Mesendoderm (in vitro differentiated cells): ENCODE results near the gene PAN3.
A peak's percentile ranks its signal among the peaks of the same experiment; 100 is the strongest.

Experiments used
- DNase-seq: peaks from one replicate; pipeline ENCODE4 v3.0.0; 2013
- H2AK5ac ChIP-seq: 2 replicates; pipeline ENCODE4 v1.6.1; 2013; ENCODE audit warnings: low read length, inconsistent platforms
- H2BK120ac ChIP-seq: 2 replicates; pipeline ENCODE4 v1.6.1; 2013; ENCODE audit warnings: low read depth, mild to moderate bottlenecking, low read length, moderate library complexity, mixed read lengths
- H2BK15ac ChIP-seq: replicated peaks from 2 replicates; pipeline ENCODE4 v1.6.1; 2013; ENCODE audit warnings: low read depth, mild to moderate bottlenecking, moderate library complexity
- H2BK5ac ChIP-seq: 2 replicates; pipeline ENCODE4 v1.6.1; 2013; ENCODE audit warnings: low read length, inconsistent platforms
- H3K18ac ChIP-seq: 2 replicates; pipeline ENCODE4 v1.6.1; 2013; ENCODE audit warnings: mild to moderate bottlenecking, low read length, mixed read lengths
- H3K23ac ChIP-seq: one replicate; pipeline ENCODE4 v1.6.1; 2013; ENCODE audit warnings: low read length
- H3K27ac ChIP-seq: 2 replicates; pipeline ENCODE4 v1.5.1; 2013; ENCODE audit warnings: low read depth, mild to moderate bottlenecking, inconsistent platforms, low read length, moderate library complexity
- H3K27me3 ChIP-seq: 2 replicates; pipeline ENCODE4 v1.6.1; 2013; ENCODE audit warnings: low read length, control low read depth, mild to moderate bottlenecking, inconsistent platforms; ENCODE audit not compliant: insufficient read depth, poor library complexity
- H3K36me3 ChIP-seq: 2 replicates; pipeline ENCODE4 v1.6.1; 2013; ENCODE audit warnings: low read length, inconsistent platforms; ENCODE audit not compliant: control insufficient read depth, insufficient read depth
- H3K4ac ChIP-seq: one replicate; pipeline ENCODE4 v1.6.1; 2013; ENCODE audit warnings: low read depth, mild to moderate bottlenecking, low read length, moderate library complexity
- H3K4me1 ChIP-seq: 2 replicates; pipeline ENCODE4 v1.6.1; 2013; ENCODE audit warnings: low read depth, low read length, inconsistent platforms; ENCODE audit not compliant: control insufficient read depth
- H3K4me2 ChIP-seq: 2 replicates; pipeline ENCODE4 v1.6.1; 2013; ENCODE audit warnings: low read length
- H3K4me3 ChIP-seq: 2 replicates; pipeline ENCODE4 v1.5.1; 2013; ENCODE audit warnings: mild to moderate bottlenecking, low read length
- H3K56ac ChIP-seq: one replicate; pipeline ENCODE4 v1.6.1; 2013; ENCODE audit warnings: low read length
- H3K79me1 ChIP-seq: 2 replicates; pipeline ENCODE4 v1.6.1; 2013; ENCODE audit warnings: low read length, inconsistent platforms
- H3K79me2 ChIP-seq: 2 replicates; pipeline ENCODE4 v1.6.1; 2013; ENCODE audit warnings: mild to moderate bottlenecking, low read length; ENCODE audit not compliant: control insufficient read depth, insufficient read depth
- H3K9ac ChIP-seq: 2 replicates; pipeline ENCODE4 v1.6.1; 2013; ENCODE audit warnings: low read length, inconsistent platforms
- H4K5ac ChIP-seq: one replicate; pipeline ENCODE4 v1.6.1; 2013; ENCODE audit warnings: low read length
- H4K8ac ChIP-seq: one replicate; pipeline ENCODE4 v1.6.1; 2013; ENCODE audit warnings: low read depth, mild to moderate bottlenecking, control low read depth, low read length, moderate library complexity
- WGBS: extraction: QIAGEN DNeasy Blood & Tissue Kit; methylation state at CpG from one replicate; pipeline ENCODE4 v1.1.7; 2013; ENCODE audit warnings: low lambda C conversion rate, missing lambda C conversion rate; ENCODE audit not compliant: insufficient coverage; ENCODE audit errors: extremely low coverage; 5-methylcytosine and 5-hydroxymethylcytosine counted together

The PAN3 gene

GRCh38 chr13:28268800-28269223, 130.5 kb downstream of the PAN3 start:
- Histone ChIP-seq H3K56ac (no peak overlapping the region), H3K27ac (no peak overlapping the region), H3K27me3 (no peaks in the 10 kb centered on the region), H3K4me3 (no peak overlapping the region), H2BK120ac (no peak overlapping the region), H3K18ac (no peak overlapping the region), H3K4ac (no peak overlapping the region), H3K9ac (no peak overlapping the region), H4K8ac (no peak overlapping the region), H3K4me2 (no peak overlapping the region), H3K79me1 (no peaks in the 10 kb centered on the region), H3K79me2 (no peaks in the 10 kb centered on the region), H2BK15ac (no peak overlapping the region), H3K23ac (no peak overlapping the region), H2BK5ac (no peak overlapping the region), H4K5ac (no peak overlapping the region), H2AK5ac (no peak overlapping the region), H3K36me3 (peaks cover 5% of the 10 kb centered on the region), H3K4me1 (no peaks in the 10 kb centered on the region)
- no peak for DNase-seq

GRCh38 chr13:28271056-28271840, 132.9 kb downstream of the PAN3 start:
- H3K4me1 ChIP-seq = no peaks in the 10 kb centered on the region
- no peak overlapping the region for H4K5ac ChIP-seq
- no peak overlapping the region for H3K4ac ChIP-seq
- H4K8ac ChIP-seq = no peak overlapping the region
- no peak overlapping the region for H3K9ac ChIP-seq
- H3K4me3 ChIP-seq = no peak overlapping the region
- no peaks in the 10 kb centered on the region for H3K79me1 ChIP-seq
- no CpG with 5 or more reads among the region's 2 CpGs for WGBS
- no peak overlapping the region for H2AK5ac ChIP-seq
- H3K23ac ChIP-seq = no peak overlapping the region
- H3K79me2 ChIP-seq = no peaks in the 10 kb centered on the region
- H3K27me3 ChIP-seq = no peaks in the 10 kb centered on the region
- peaks cover 5% of the 10 kb centered on the region for H3K36me3 ChIP-seq
- no peak overlapping the region for H3K4me2 ChIP-seq
- no peak overlapping the region for H3K56ac ChIP-seq
- H3K27ac ChIP-seq = no peak overlapping the region
- no peak overlapping the region for H3K18ac ChIP-seq
- H2BK5ac ChIP-seq = no peak overlapping the region
- H2BK120ac ChIP-seq = no peak overlapping the region
- no peak for DNase-seq
- no peak overlapping the region for H2BK15ac ChIP-seq

DNA sequence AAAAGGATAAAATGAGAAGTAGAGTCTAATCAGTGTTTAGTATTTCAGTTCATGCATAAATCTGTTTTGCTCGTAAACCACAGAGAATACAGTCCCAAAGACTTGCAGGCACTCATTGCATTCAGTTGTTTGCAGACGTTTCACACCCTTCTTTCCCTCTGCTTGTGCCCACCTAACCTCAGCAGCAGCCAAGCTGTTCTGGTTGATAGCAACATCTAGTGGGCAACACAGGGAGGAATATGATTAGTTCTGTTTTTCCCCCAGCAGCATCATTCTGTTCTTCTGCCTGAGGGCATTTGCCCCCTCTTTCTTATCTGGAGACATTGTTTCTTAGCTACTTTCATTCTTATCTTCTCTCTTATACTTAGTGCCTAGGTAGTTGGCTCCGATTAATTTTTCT, 135.6 kb downstream of the PAN3 start:
- H3K9ac ChIP-seq = no peak overlapping the region
- no peak overlapping the region for H3K27ac ChIP-seq
- peaks cover 4% of the 10 kb centered on the region for H3K36me3 ChIP-seq
- H3K4me1 ChIP-seq = no peaks in the 10 kb centered on the region
- no peak overlapping the region for H3K23ac ChIP-seq
- H4K5ac ChIP-seq = no peak overlapping the region
- H4K8ac ChIP-seq = no peak overlapping the region
- no peaks in the 10 kb centered on the region for H3K79me2 ChIP-seq
- H3K4me2 ChIP-seq = no peak overlapping the region
- WGBS = no CpG with 5 or more reads among the region's 3 CpGs
- H3K79me1 ChIP-seq = no peaks in the 10 kb centered on the region
- H3K4me3 ChIP-seq = no peak overlapping the region
- H2BK120ac ChIP-seq = no peak overlapping the region
- no peak overlapping the region for H2BK15ac ChIP-seq
- no peak overlapping the region for H3K56ac ChIP-seq
- no peak overlapping the region for H3K18ac ChIP-seq
- no peak overlapping the region for H2BK5ac ChIP-seq
- DNase-seq = peak; percentile 67
- H3K4ac ChIP-seq = no peak overlapping the region
- no peaks in the 10 kb centered on the region for H3K27me3 ChIP-seq
- no peak overlapping the region for H2AK5ac ChIP-seq

GRCh38 chr13:28282451-28282850, 144.1 kb downstream of the PAN3 start:
- DNase-seq = no peak
- no CpG with 5 or more reads among the region's 5 CpGs for WGBS
- Histone ChIP-seq H3K4me1 (no peaks in the 10 kb centered on the region), H3K18ac (no peak overlapping the region), H3K4ac (no peak overlapping the region), H3K9ac (no peak overlapping the region), H3K23ac (no peak overlapping the region), H2BK15ac (no peak overlapping the region), H3K56ac (no peak overlapping the region), H2BK120ac (no peak overlapping the region), H3K4me3 (no peak overlapping the region), H3K27ac (no peak overlapping the region), H2BK5ac (no peak overlapping the region), H2AK5ac (no peak overlapping the region), H3K36me3 (peaks cover 3% of the 10 kb centered on the region), H3K79me2 (no peaks in the 10 kb centered on the region), H3K27me3 (no peaks in the 10 kb centered on the region), H4K5ac (no peak overlapping the region), H4K8ac (no peak overlapping the region), H3K79me1 (no peaks in the 10 kb centered on the region), H3K4me2 (no peak overlapping the region)

GRCh38 chr13:28283600-28283999, 145.3 kb downstream of the PAN3 start:
- no peak overlapping the region for H2BK5ac ChIP-seq
- no peak overlapping the region for H4K8ac ChIP-seq
- no peak overlapping the region for H3K4ac ChIP-seq
- no peaks in the 10 kb centered on the region for H3K79me1 ChIP-seq
- H3K27ac ChIP-seq = no peak overlapping the region
- H3K9ac ChIP-seq = no peak overlapping the region
- H3K36me3 ChIP-seq = peaks cover 3% of the 10 kb centered on the region
- no peak overlapping the region for H3K4me3 ChIP-seq
- H3K23ac ChIP-seq = no peak overlapping the region
- H3K79me2 ChIP-seq = no peaks in the 10 kb centered on the region
- H2AK5ac ChIP-seq = no peak overlapping the region
- no peak overlapping the region for H4K5ac ChIP-seq
- no peak overlapping the region for H2BK120ac ChIP-seq
- H3K56ac ChIP-seq = no peak overlapping the region
- H3K4me1 ChIP-seq = no peaks in the 10 kb centered on the region
- H3K18ac ChIP-seq = no peak overlapping the region
- DNase-seq = no peak
- H3K4me2 ChIP-seq = no peak overlapping the region
- H3K27me3 ChIP-seq = no peaks in the 10 kb centered on the region
- WGBS = 100% methylated on average over 1 of the region's 3 CpGs
- no peak overlapping the region for H2BK15ac ChIP-seq

DNA sequence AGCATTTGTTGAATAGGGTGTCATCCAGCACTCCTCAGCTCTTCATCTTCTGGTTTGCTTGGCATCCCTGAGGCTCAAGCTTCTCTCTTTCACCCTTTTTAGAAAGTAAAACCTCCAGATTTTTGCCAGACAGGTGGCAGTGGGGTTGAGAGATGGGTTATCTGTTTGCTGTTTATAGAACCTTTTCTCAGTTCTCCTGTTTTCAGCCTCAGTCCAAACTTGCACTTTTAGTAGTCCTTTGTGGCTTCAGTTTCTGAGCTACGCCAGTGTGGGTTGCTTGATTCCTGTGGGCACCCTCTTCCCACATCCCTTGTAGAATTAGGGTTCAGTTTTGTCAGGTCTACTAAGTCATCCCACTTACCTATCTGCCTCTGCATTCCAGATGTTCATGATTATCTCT, 147.9 kb downstream of the PAN3 start:
- H3K79me2 ChIP-seq = no peaks in the 10 kb centered on the region
- DNase-seq = no peak
- H3K27me3 ChIP-seq = no peaks in the 10 kb centered on the region
- no peaks in the 10 kb centered on the region for H3K4me1 ChIP-seq
- no peak overlapping the region for H3K4me3 ChIP-seq
- no peak overlapping the region for H3K56ac ChIP-seq
- no peak overlapping the region for H3K9ac ChIP-seq
- H3K36me3 ChIP-seq = peaks cover 3% of the 10 kb centered on the region
- no peak overlapping the region for H3K18ac ChIP-seq
- H3K79me1 ChIP-seq = no peaks in the 10 kb centered on the region
- no CpG with 5 or more reads among the region's 1 CpG for WGBS
- no peak overlapping the region for H2BK120ac ChIP-seq
- H3K4ac ChIP-seq = no peak overlapping the region
- no peak overlapping the region for H3K4me2 ChIP-seq
- no peak overlapping the region for H3K27ac ChIP-seq
- no peak overlapping the region for H2BK5ac ChIP-seq
- no peak overlapping the region for H4K5ac ChIP-seq
- no peak overlapping the region for H4K8ac ChIP-seq
- no peak overlapping the region for H2AK5ac ChIP-seq
- H3K23ac ChIP-seq = no peak overlapping the region
- no peak overlapping the region for H2BK15ac ChIP-seq
